Mesenchymal stem cell (in vitro differentiated cells and primary cell): ENCODE results near the gene SHPK.

Experiments used
- DNase-seq: peaks from one replicate; pipeline ENCODE4 v3.0.0-alpha.2; 2013
- H2AFZ ChIP-seq: one replicate; pipeline ENCODE4 v1.6.1; 2013; ENCODE audit warnings: low read depth, mild to moderate bottlenecking, control low read depth, inconsistent platforms, low read length, moderate library complexity
- H2AK5ac ChIP-seq: 2 replicates; pipeline ENCODE4 v1.6.1; 2013; ENCODE audit warnings: low read length, moderate library complexity, mild to moderate bottlenecking, inconsistent platforms; ENCODE audit not compliant: severe bottlenecking
- H2BK120ac ChIP-seq: one replicate; pipeline ENCODE4 v1.6.1; 2013; ENCODE audit warnings: low read depth, mild to moderate bottlenecking, inconsistent platforms, low read length, moderate library complexity
- H2BK12ac ChIP-seq, 2 experiments: one replicate each; pipeline ENCODE4 v1.6.1; 2013; ENCODE audit warnings: inconsistent platforms in 2 of 2, low read length in 2 of 2, mild to moderate bottlenecking in 2 of 2, moderate library complexity in 2 of 2, control low read depth in 1 of 2
- H2BK15ac ChIP-seq: one replicate; pipeline ENCODE4 v1.6.1; 2013; ENCODE audit warnings: mild to moderate bottlenecking, low read depth, inconsistent platforms; ENCODE audit not compliant: poor library complexity, severe bottlenecking
- H2BK5ac ChIP-seq: 2 replicates; pipeline ENCODE4 v1.6.1; 2013; ENCODE audit warnings: low read depth, mild to moderate bottlenecking, low read length, control low read depth, inconsistent platforms; ENCODE audit not compliant: poor library complexity, severe bottlenecking
- H3K14ac ChIP-seq, 2 experiments: one replicate each; pipeline ENCODE4 v1.6.1; 2013; ENCODE audit warnings: inconsistent platforms in 2 of 2, low read length in 2 of 2, control low read depth in 1 of 2, mild to moderate bottlenecking in 1 of 2, moderate library complexity in 1 of 2
- H3K18ac ChIP-seq, 2 experiments: one replicate each; pipeline ENCODE4 v1.6.1; 2013; ENCODE audit warnings: inconsistent platforms in 2 of 2, low read length in 2 of 2, control low read depth in 1 of 2, low read depth in 1 of 2, mild to moderate bottlenecking in 1 of 2
- H3K23ac ChIP-seq, 2 experiments: one replicate each; pipeline ENCODE4 v1.6.1; 2013; ENCODE audit warnings: inconsistent platforms in 2 of 2, low read length in 2 of 2, mild to moderate bottlenecking in 2 of 2, moderate library complexity in 2 of 2, control low read depth in 1 of 2
- H3K27ac ChIP-seq: 2 replicates; pipeline ENCODE4 v1.5.1; 2013; ENCODE audit warnings: mild to moderate bottlenecking, moderate library complexity, low read length, control low read depth, inconsistent platforms; ENCODE audit not compliant: poor library complexity, severe bottlenecking
- H3K27me3 ChIP-seq, 2 experiments: 2 replicates each; pipeline versions ENCODE4 v1.6.1 to v1.7.0; 2013; ENCODE audit warnings: low read length in 2 of 2, mild to moderate bottlenecking in 2 of 2, moderate library complexity in 2 of 2, control low read depth in 1 of 2, inconsistent platforms in 1 of 2; ENCODE audit not compliant: control insufficient read depth in 1 of 2, insufficient read depth in 1 of 2
- H3K36me3 ChIP-seq, 2 experiments: 2 replicates each; pipeline versions ENCODE4 v1.6.1 to v1.7.0; 2013; ENCODE audit warnings: low read length in 2 of 2, control low read depth in 1 of 2, inconsistent platforms in 1 of 2, low read depth in 1 of 2, mild to moderate bottlenecking in 1 of 2; ENCODE audit not compliant: insufficient read depth in 2 of 2, control insufficient read depth in 1 of 2
- H3K4ac ChIP-seq, 2 experiments: one replicate each; pipeline ENCODE4 v1.6.1; 2013; ENCODE audit warnings: inconsistent platforms in 2 of 2, low read length in 2 of 2, mild to moderate bottlenecking in 2 of 2, moderate library complexity in 2 of 2, control low read depth in 1 of 2, low read depth in 1 of 2
- H3K4me1 ChIP-seq: 2 replicates; pipeline ENCODE4 v1.6.1; 2013; ENCODE audit warnings: low read depth, low read length, control low read depth; ENCODE audit not compliant: control insufficient read depth, insufficient read depth
- H3K4me2 ChIP-seq: 2 replicates; pipeline ENCODE4 v1.6.1; 2013; ENCODE audit warnings: low read length, mild to moderate bottlenecking, inconsistent platforms; ENCODE audit not compliant: poor library complexity, severe bottlenecking
- H3K4me3 ChIP-seq, 2 experiments: 2 replicates each; pipeline versions ENCODE4 v1.5.1 to v1.7.0; 2013; ENCODE audit warnings: low read length in 2 of 2, mild to moderate bottlenecking in 2 of 2, control low read depth in 1 of 2, low read depth in 1 of 2; ENCODE audit not compliant: insufficient read depth in 1 of 2
- H3K79me1 ChIP-seq: replicated peaks from 2 replicates; pipeline ENCODE4 v1.6.1; 2013; ENCODE audit warnings: mild to moderate bottlenecking, control low read depth, low read length, inconsistent platforms; ENCODE audit not compliant: poor library complexity, severe bottlenecking
- H3K9ac ChIP-seq: 2 replicates; pipeline ENCODE4 v1.7.0; 2013; ENCODE audit warnings: mild to moderate bottlenecking, low read length, moderate library complexity
- H3K9me3 ChIP-seq: 2 replicates; pipeline ENCODE4 v1.7.0; 2013; ENCODE audit warnings: mild to moderate bottlenecking, low read length; ENCODE audit not compliant: control insufficient read depth
- H4K8ac ChIP-seq: one replicate; pipeline ENCODE4 v1.6.1; 2013; ENCODE audit warnings: inconsistent platforms, mild to moderate bottlenecking, low read length, moderate library complexity
- H4K91ac ChIP-seq: one replicate; pipeline ENCODE4 v1.6.1; 2013; ENCODE audit warnings: mild to moderate bottlenecking, low read length, inconsistent platforms
- WGBS: methylation state at CpG from one replicate; pipeline ENCODE4 v1.1.7; 2013; ENCODE audit warnings: mixed read lengths; 5-methylcytosine and 5-hydroxymethylcytosine counted together

Gene SHPK

DNA sequence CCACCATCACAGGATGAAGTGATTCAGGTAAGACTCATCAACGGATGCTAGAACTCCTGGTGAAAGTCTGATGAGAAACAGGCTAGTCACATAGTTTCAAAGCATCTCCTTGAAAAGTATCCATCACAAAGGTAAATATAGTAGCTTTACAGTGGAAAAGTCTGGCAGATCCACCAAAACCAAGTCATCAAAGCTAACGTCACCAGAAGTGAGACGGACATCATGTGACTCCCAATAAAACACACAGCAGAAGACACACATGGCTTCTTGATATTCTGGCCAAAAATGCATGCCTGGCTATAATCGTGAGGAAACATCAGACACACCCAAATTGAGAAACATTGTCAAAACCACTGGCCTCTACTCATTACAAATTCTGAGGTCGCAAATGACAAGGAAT is 60.5 kb downstream of the SHPK start:
- Histone ChIP-seq H3K4me3 (no peak overlapping the region), H3K18ac (no peak overlapping the region), H4K8ac (no peak overlapping the region), H2AFZ (no peak overlapping the region), H3K79me1 (no peaks in the 10 kb centered on the region), H2BK5ac (no peak overlapping the region), H3K4me1 (no peaks in the 10 kb centered on the region), H2AK5ac (no peak overlapping the region), H2BK12ac (no peak overlapping the region), H4K91ac (no peak overlapping the region), H2BK120ac (no peak overlapping the region), H3K36me3 (peaks cover 30 to 47% of the 10 kb centered on the region in 2 experiments), H2BK15ac (no peak overlapping the region), H3K4me2 (no peak overlapping the region), H3K9ac (peak overlapping the region; percentile 73), H3K27me3 (no peaks in the 10 kb centered on the region), H3K14ac (no peak overlapping the region), H3K23ac (no peak overlapping the region), H3K9me3 (no peaks in the 10 kb centered on the region), H3K4ac (no peak overlapping the region), H3K27ac (no peak overlapping the region)
- WGBS, result 82% methylated on average over 5 of the region's 5 CpGs
- no peak for DNase-seq

DNA sequence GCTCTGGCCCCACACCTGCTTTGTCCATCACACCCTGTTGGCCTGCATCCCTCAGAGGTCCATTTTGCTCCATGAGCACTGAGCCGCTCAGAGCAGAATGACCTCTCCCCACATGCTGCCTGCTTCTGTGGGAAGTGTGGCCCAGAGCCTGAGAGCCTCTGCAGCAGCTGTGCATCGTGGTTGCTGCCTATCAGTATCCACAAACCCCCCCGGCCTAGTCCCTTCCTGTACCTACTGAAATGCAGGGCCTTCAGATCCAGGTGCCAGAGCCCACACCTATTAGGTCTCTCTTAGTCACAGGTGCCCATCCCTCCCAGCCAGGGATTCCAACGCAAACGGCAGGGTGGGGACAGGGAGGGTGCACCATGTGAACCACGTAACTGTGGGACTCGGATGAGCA is 61.8 kb downstream of the SHPK start:
- 96% methylated on average over 7 of the region's 7 CpGs for WGBS

DNA sequence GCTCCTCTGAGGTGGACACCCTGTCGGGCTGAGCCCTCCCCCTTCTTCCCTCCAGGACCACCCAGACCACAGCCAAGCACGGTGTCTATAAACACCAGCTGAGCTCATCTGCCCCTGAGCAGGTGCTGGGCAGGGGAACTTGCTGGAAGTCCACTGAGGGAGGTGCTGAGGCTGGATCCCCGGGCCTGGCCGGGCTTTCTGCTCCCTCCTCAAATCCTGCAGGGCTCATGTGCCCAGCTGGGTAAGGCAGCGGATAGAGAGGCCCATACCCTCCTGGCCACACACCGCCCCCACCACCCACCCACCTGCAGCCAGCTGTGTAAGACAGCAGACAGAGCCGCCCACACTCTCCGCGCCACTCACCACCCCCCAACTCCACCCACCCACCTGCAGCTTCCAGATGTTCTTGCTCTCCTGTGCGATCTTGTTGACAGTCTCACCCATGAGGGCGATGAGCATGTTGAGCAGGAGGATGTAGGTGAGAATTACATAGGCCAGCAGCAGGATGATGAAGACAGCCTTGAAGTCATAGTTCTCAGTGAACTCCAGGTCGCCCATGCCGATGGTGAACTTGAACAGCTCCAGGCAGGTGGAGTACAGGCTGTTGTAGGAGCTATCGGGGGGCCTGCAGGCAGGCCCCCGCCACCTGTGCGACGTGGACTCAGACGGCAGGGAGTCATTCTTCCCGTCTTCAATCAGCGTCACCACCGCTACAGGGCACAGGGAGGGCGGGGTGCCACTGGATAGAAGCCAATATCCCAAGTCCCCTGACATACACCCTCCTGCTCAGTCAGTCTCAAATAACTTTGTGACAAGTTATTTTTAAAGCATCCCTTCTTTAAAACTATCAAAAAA is 62.6 kb downstream of the SHPK start:
- Histone ChIP-seq H3K79me1 (no peaks in the 10 kb centered on the region), H2BK120ac (no peak overlapping the region), H3K4ac (no peak overlapping the region), H2AK5ac (no peak overlapping the region), H2BK5ac (no peak overlapping the region), H2BK12ac (no peak overlapping the region), H3K27me3 (no peaks in the 10 kb centered on the region), H3K14ac (no peak overlapping the region), H3K4me1 (no peaks in the 10 kb centered on the region), H3K18ac (no peak overlapping the region), H4K91ac (no peak overlapping the region), H2AFZ (no peak overlapping the region), H2BK15ac (no peak overlapping the region), H3K9ac (no peak overlapping the region), H3K36me3 (peaks cover 24 to 36% of the 10 kb centered on the region in 2 experiments), H3K4me3 (no peak overlapping the region), H3K4me2 (no peak overlapping the region), H4K8ac (no peak overlapping the region), H3K23ac (no peak overlapping the region), H3K27ac (no peak overlapping the region), H3K9me3 (no peaks in the 10 kb centered on the region)
- 90% methylated on average over 17 of the region's 22 CpGs for WGBS
- no peak for DNase-seq

More for the DNA sequence above, 61.8 kb downstream of the SHPK start:
- H3K27ac ChIP-seq, result no peak overlapping the region
- no peaks in the 10 kb centered on the region for H3K4me1 ChIP-seq
- no peak overlapping the region for H3K14ac ChIP-seq
- H3K4me2 ChIP-seq, result no peak overlapping the region
- H3K4ac ChIP-seq, result no peak overlapping the region
- H2BK12ac ChIP-seq, result no peak overlapping the region
- no peak overlapping the region for H4K8ac ChIP-seq
- no peak overlapping the region for H2BK120ac ChIP-seq
- no peak overlapping the region for H3K9ac ChIP-seq
- no peaks in the 10 kb centered on the region for H3K79me1 ChIP-seq
- H2AFZ ChIP-seq, result no peak overlapping the region
- H3K23ac ChIP-seq, result no peak overlapping the region
- H3K36me3 ChIP-seq, result peaks cover 24 to 44% of the 10 kb centered on the region in 2 experiments
- H2AK5ac ChIP-seq, result no peak overlapping the region
- no peak overlapping the region for H3K18ac ChIP-seq
- no peak for DNase-seq
- no peak overlapping the region for H2BK15ac ChIP-seq
- no peaks in the 10 kb centered on the region for H3K27me3 ChIP-seq
- H2BK5ac ChIP-seq, result no peak overlapping the region
- no peak overlapping the region for H3K4me3 ChIP-seq
- no peak overlapping the region for H4K91ac ChIP-seq
- no peaks in the 10 kb centered on the region for H3K9me3 ChIP-seq

DNA sequence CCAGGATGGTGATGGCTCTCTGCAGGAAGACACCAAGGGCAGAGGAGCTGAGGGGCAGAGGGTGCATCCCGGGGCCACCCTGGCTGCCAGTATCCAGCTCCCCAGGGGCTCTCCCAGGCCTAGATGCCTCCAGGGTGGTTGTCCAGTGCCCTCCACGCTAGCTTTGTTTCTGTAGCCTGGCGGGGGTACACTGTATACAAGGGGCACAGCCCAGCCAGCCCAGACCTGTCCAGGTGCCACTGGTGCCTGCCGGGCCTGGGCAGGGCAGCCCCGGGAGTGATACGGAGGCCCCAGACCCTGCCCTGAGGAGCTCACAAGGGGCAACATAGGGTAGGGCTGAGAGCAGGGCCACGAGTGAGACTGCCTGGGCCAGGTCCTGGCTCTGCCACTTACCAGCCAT is 63.8 kb downstream of the SHPK start:
- Histone ChIP-seq H2AFZ (no peak overlapping the region), H3K27me3 (no peaks in the 10 kb centered on the region), H3K4me3 (no peak overlapping the region), H2AK5ac (no peak overlapping the region), H4K8ac (no peak overlapping the region), H3K79me1 (no peaks in the 10 kb centered on the region), H3K9ac (no peak overlapping the region), H3K23ac (no peak overlapping the region), H2BK15ac (no peak overlapping the region), H4K91ac (peak overlapping the region; percentile 3), H3K9me3 (no peaks in the 10 kb centered on the region), H3K4me2 (no peak overlapping the region), H3K4me1 (no peaks in the 10 kb centered on the region), H3K36me3 (peaks cover 24 to 29% of the 10 kb centered on the region in 2 experiments), H3K18ac (no peak overlapping the region), H2BK12ac (no peak overlapping the region), H3K4ac (no peak overlapping the region), H2BK5ac (no peak overlapping the region), H3K27ac (no peak overlapping the region), H3K14ac (no peak overlapping the region), H2BK120ac (no peak overlapping the region)
- WGBS, result 78% methylated on average over 7 of the region's 7 CpGs
- DNase-seq, result no peak
